Activated T-helper 17 cell treated with anti-CD3 and anti-CD28 coated beads, Interleukin-2, amount 50 U/mL, for 72 hours (primary cell): Measurements from ENCODE around the gene AKT2. TPM values are rescaled to one million over a fixed set of nuclear protein-coding genes. Genes with fewer than 3 reads are reported as not detected.

ENCODE experiments used
- ATAC-seq: fragments of 150-1000 bp; cut with Tn5 transposase; replicated peaks from 2 replicates; pipeline ENCODE4 v1.10.0; 2021; ENCODE audit warnings: mild to moderate bottlenecking, moderate library complexity
- H3K27ac Mint-ChIP-seq: one replicate; pipeline ENCODE4 v1.8.0; 2022; ENCODE audit warnings: mixed read lengths
- H3K27me3 Mint-ChIP-seq: one replicate; pipeline ENCODE4 v1.8.0; 2022; ENCODE audit warnings: mixed read lengths
- H3K36me3 Mint-ChIP-seq: one replicate; pipeline ENCODE4 v1.8.0; 2022; ENCODE audit warnings: low read depth, mild to moderate bottlenecking, mixed read lengths
- H3K4me1 Mint-ChIP-seq: one replicate; pipeline ENCODE4 v1.8.0; 2022; ENCODE audit warnings: mixed read lengths
- H3K4me3 Mint-ChIP-seq: one replicate; pipeline ENCODE4 v1.8.0; 2022; ENCODE audit warnings: mild to moderate bottlenecking, mixed read lengths
- H3K9me3 Mint-ChIP-seq: one replicate; pipeline ENCODE4 v1.8.0; 2022; ENCODE audit warnings: mixed read lengths
- total RNA-seq, 2 donors: library from RNA; stranded (reverse); gene quantifications; one replicate each; pipeline ENCODE4 v1.2.3, GENCODE V29; 2022

AKT2 gene
- total RNA-seq, 2 donors from 2014 or later, result 123 to 163 TPM

GRCh38 chr19:40233811-40234389 lies 51.2 kb downstream of the AKT2 start:
- Mint-ChIP-seq H3K27ac (no peak overlapping the region), H3K4me1 (peaks cover 7% of the 10 kb centered on the region), H3K36me3 (peaks cover 49% of the 10 kb centered on the region), H3K27me3 (no peaks in the 10 kb centered on the region), H3K4me3 (no peak overlapping the region), H3K9me3 (no peaks in the 10 kb centered on the region)
- ATAC-seq, result no peak

- H3K9me3 Mint-ChIP-seq, result no peaks in the 10 kb centered on the region
- H3K4me1 Mint-ChIP-seq, result peaks cover 8% of the 10 kb centered on the region
- H3K27me3 Mint-ChIP-seq, result no peaks in the 10 kb centered on the region
- no peak for ATAC-seq
- H3K36me3 Mint-ChIP-seq, result peaks cover 42% of the 10 kb centered on the region
- no peak overlapping the region for H3K4me3 Mint-ChIP-seq
- H3K27ac Mint-ChIP-seq, result no peak overlapping the region
Observed at GRCh38 chr19:40232949-40233810, 52.0 kb downstream of the AKT2 start.

GRCh38 chr19:40232479-40232878 lies 52.7 kb downstream of the AKT2 start:
- no peak for ATAC-seq
- H3K4me3 Mint-ChIP-seq, result no peak overlapping the region
- peaks cover 2% of the 10 kb centered on the region for H3K27me3 Mint-ChIP-seq
- H3K36me3 Mint-ChIP-seq, result peaks cover 35% of the 10 kb centered on the region
- no peaks in the 10 kb centered on the region for H3K9me3 Mint-ChIP-seq
- H3K27ac Mint-ChIP-seq, result no peak overlapping the region
- peaks cover 8% of the 10 kb centered on the region for H3K4me1 Mint-ChIP-seq

- no peak overlapping the region for H3K27ac Mint-ChIP-seq
- peaks cover 8% of the 10 kb centered on the region for H3K4me1 Mint-ChIP-seq
- no peaks in the 10 kb centered on the region for H3K9me3 Mint-ChIP-seq
- H3K27me3 Mint-ChIP-seq, result peaks cover 8% of the 10 kb centered on the region
- peaks cover 30% of the 10 kb centered on the region for H3K36me3 Mint-ChIP-seq
- ATAC-seq, result no peak
- no peak overlapping the region for H3K4me3 Mint-ChIP-seq
Observed at GRCh38 chr19:40231544-40232424, 53.4 kb downstream of the AKT2 start.

- H3K27me3 Mint-ChIP-seq, result peaks cover 11% of the 10 kb centered on the region
- H3K4me3 Mint-ChIP-seq, result no peak overlapping the region
- peaks cover 8% of the 10 kb centered on the region for H3K4me1 Mint-ChIP-seq
- no peak for ATAC-seq
- H3K36me3 Mint-ChIP-seq, result peaks cover 22% of the 10 kb centered on the region
- H3K9me3 Mint-ChIP-seq, result no peaks in the 10 kb centered on the region
- H3K27ac Mint-ChIP-seq, result no peak overlapping the region
Observed at GRCh38 chr19:40231057-40231456, 54.1 kb downstream of the AKT2 start.

- no peaks in the 10 kb centered on the region for H3K9me3 Mint-ChIP-seq
- H3K27ac Mint-ChIP-seq, result no peak overlapping the region
- H3K4me1 Mint-ChIP-seq, result peaks cover 14% of the 10 kb centered on the region
- ATAC-seq, result no peak
- H3K4me3 Mint-ChIP-seq, result no peak overlapping the region
- H3K36me3 Mint-ChIP-seq, result peaks cover 12% of the 10 kb centered on the region
- peaks cover 22% of the 10 kb centered on the region for H3K27me3 Mint-ChIP-seq
Observed at GRCh38 chr19:40229926-40230417, 55.2 kb downstream of the AKT2 start.

- no peaks in the 10 kb centered on the region for H3K9me3 Mint-ChIP-seq
- peaks cover 14% of the 10 kb centered on the region for H3K4me1 Mint-ChIP-seq
- peaks cover 26% of the 10 kb centered on the region for H3K27me3 Mint-ChIP-seq
- peak; percentile 95 for ATAC-seq
- peak overlapping the region; percentile 2 for H3K27ac Mint-ChIP-seq
- H3K36me3 Mint-ChIP-seq, result peaks cover 7% of the 10 kb centered on the region
- no peak overlapping the region for H3K4me3 Mint-ChIP-seq
Observed at GRCh38 chr19:40229484-40229883, 55.7 kb downstream of the AKT2 start.

- Mint-ChIP-seq H3K4me3 (no peak overlapping the region), H3K4me1 (peaks cover 14% of the 10 kb centered on the region), H3K27me3 (peaks cover 31% of the 10 kb centered on the region), H3K9me3 (no peaks in the 10 kb centered on the region), H3K36me3 (peaks cover under 1% of the 10 kb centered on the region), H3K27ac (no peak overlapping the region)
- no peak for ATAC-seq
Observed at GRCh38 chr19:40228863-40229262, 56.3 kb downstream of the AKT2 start.

- Mint-ChIP-seq H3K27me3 (peaks cover 31% of the 10 kb centered on the region), H3K9me3 (no peaks in the 10 kb centered on the region), H3K4me1 (peaks cover 14% of the 10 kb centered on the region), H3K36me3 (no peaks in the 10 kb centered on the region), H3K27ac (no peak overlapping the region), H3K4me3 (no peak overlapping the region)
- ATAC-seq, result no peak
Observed at GRCh38 chr19:40228346-40228745, 56.8 kb downstream of the AKT2 start.

GRCh38 chr19:40225440-40226305 lies 59.5 kb downstream of the AKT2 start:
- peaks cover 20% of the 10 kb centered on the region for H3K4me1 Mint-ChIP-seq
- peaks cover 35% of the 10 kb centered on the region for H3K27me3 Mint-ChIP-seq
- no peak overlapping the region for H3K27ac Mint-ChIP-seq
- peaks cover 5% of the 10 kb centered on the region for H3K36me3 Mint-ChIP-seq
- H3K4me3 Mint-ChIP-seq, result peak overlapping the region; percentile 2
- no peak for ATAC-seq
- peaks cover 5% of the 10 kb centered on the region for H3K9me3 Mint-ChIP-seq

GRCh38 chr19:40224342-40225150 lies 60.6 kb downstream of the AKT2 start:
- no peak for ATAC-seq
- no peak overlapping the region for H3K4me3 Mint-ChIP-seq
- peaks cover 43% of the 10 kb centered on the region for H3K27me3 Mint-ChIP-seq
- peaks cover 5% of the 10 kb centered on the region for H3K9me3 Mint-ChIP-seq
- peaks cover 5% of the 10 kb centered on the region for H3K36me3 Mint-ChIP-seq
- no peak overlapping the region for H3K27ac Mint-ChIP-seq
- H3K4me1 Mint-ChIP-seq, result peaks cover 19% of the 10 kb centered on the region

GRCh38 chr19:40223135-40223822 lies 61.9 kb downstream of the AKT2 start:
- H3K36me3 Mint-ChIP-seq, result peaks cover 5% of the 10 kb centered on the region
- H3K4me3 Mint-ChIP-seq, result no peak overlapping the region
- H3K27me3 Mint-ChIP-seq, result peaks cover 56% of the 10 kb centered on the region
- peaks cover 5% of the 10 kb centered on the region for H3K9me3 Mint-ChIP-seq
- ATAC-seq, result no peak
- peaks cover 12% of the 10 kb centered on the region for H3K4me1 Mint-ChIP-seq
- H3K27ac Mint-ChIP-seq, result no peak overlapping the region
